Bronchus fibroblast of lung (primary cell): ENCODE data around the gene PPP2R5B. TPM values are rescaled to one million over a fixed set of nuclear protein-coding genes. Genes with fewer than 3 reads are reported as not detected.

Experiments
- total RNA-seq: library from RNA; depleted of rRNA; stranded (reverse); fragments of >200 nt; gene quantifications from 2 replicates; pipeline ENCODE4 v1.2.3, GENCODE V29; 2015

Gene PPP2R5B
- total RNA-seq: 14.1 and 16.6 TPM in 2 replicates

GRCh38 chr11:64923944-64924909, at the start of gene PPP2R5B:
Gene PPP2R5B, plus strand, starts transcription at chr11:64924689. Its CDS starts 1,046 bp downstream, at chr11:64925735.

GRCh38 chr11:64878494-64879243, 45.8 kb upstream of the PPP2R5B start, which contains the start of gene EHD1:
Gene EHD1, minus strand, starts transcription at chr11:64878621. Its CDS starts 157 bp downstream, at chr11:64878464.

GRCh38 chr11:64916775-64917662, 7.5 kb upstream of the PPP2R5B start, which contains the start of gene ATG2A:
Gene ATG2A, minus strand, starts transcription at chr11:64917209. Its CDS starts 74 bp downstream, at chr11:64917135.

GRCh38 chr11:64935359-64936081, 11.0 kb downstream of the PPP2R5B start, which contains the start of gene GPHA2:
Gene GPHA2, minus strand, starts transcription at chr11:64935893. Its CDS starts 433 bp downstream, at chr11:64935460.

GRCh38 chr11:64971421-64972233, 47.1 kb downstream of the PPP2R5B start, which contains the start of gene MAJIN:
Gene MAJIN, minus strand, starts transcription at chr11:64972108. Its CDS starts 12,703 bp downstream, at chr11:64959405.

Other genes starting within 250 kb of the PPP2R5B start
- gene NRXN2, start 201.5 kb upstream of the PPP2R5B start, total RNA-seq: 0.67 and 0.89 TPM in 2 replicates
- gene RASGRP2, start 180.5 kb upstream of the PPP2R5B start, total RNA-seq: under 0.01 and 0.15 TPM in 2 replicates
- gene PYGM, start 164.7 kb upstream of the PPP2R5B start, total RNA-seq: 0.17 and 0.30 TPM in 2 replicates
- 187 and 214 TPM in 2 replicates for gene SF1, start 146.1 kb upstream of the PPP2R5B start, total RNA-seq
- gene MAP4K2, start 121.5 kb upstream of the PPP2R5B start, total RNA-seq: 18.5 and 18.7 TPM in 2 replicates
- 20.8 and 22.2 TPM in 2 replicates for gene MEN1, start 114.1 kb upstream of the PPP2R5B start, total RNA-seq
- gene CDC42BPG, start 80.0 kb upstream of the PPP2R5B start, total RNA-seq: under 0.01 and 0.15 TPM in 2 replicates
- gene EHD1, start 46.1 kb upstream of the PPP2R5B start, total RNA-seq: 71.1 and 79.8 TPM in 2 replicates
- 18.3 and 20.3 TPM in 2 replicates for gene ATG2A, start 7.5 kb upstream of the PPP2R5B start, total RNA-seq
- gene GPHA2, start 11.2 kb downstream of the PPP2R5B start, total RNA-seq: not detected in 2 replicates
- gene MAJIN, start 47.4 kb downstream of the PPP2R5B start, total RNA-seq: not detected in 2 replicates
- 1.2 and 1.3 TPM in 2 replicates for gene BATF2, start 72.3 kb downstream of the PPP2R5B start, total RNA-seq
- gene ARL2, start 89.5 kb downstream of the PPP2R5B start, total RNA-seq: 229 and 233 TPM in 2 replicates
- gene SNX15, start 102.8 kb downstream of the PPP2R5B start, total RNA-seq: 17.5 and 22.9 TPM in 2 replicates
- gene SAC3D1, start 116.5 kb downstream of the PPP2R5B start, total RNA-seq: 25.7 and 27.9 TPM in 2 replicates
- 41.6 and 44.4 TPM in 2 replicates for gene NAALADL1, start 133.9 kb downstream of the PPP2R5B start, total RNA-seq
- 25.9 and 26.2 TPM in 2 replicates for gene CDCA5, start 159.4 kb downstream of the PPP2R5B start, total RNA-seq
- 77.6 and 78.8 TPM in 2 replicates for gene ZFPL1, start 159.5 kb downstream of the PPP2R5B start, total RNA-seq
- 270 and 312 TPM in 2 replicates for gene VPS51, start 171.5 kb downstream of the PPP2R5B start, total RNA-seq
- 42.4 and 52.0 TPM in 2 replicates for gene TM7SF2, start 187.2 kb downstream of the PPP2R5B start, total RNA-seq
- gene ZNHIT2, start 193.0 kb downstream of the PPP2R5B start, total RNA-seq: 11.7 and 14.8 TPM in 2 replicates
- 604 and 715 TPM in 2 replicates for gene FAU, start 197.4 kb downstream of the PPP2R5B start, total RNA-seq
- 63.9 and 72.0 TPM in 2 replicates for gene MRPL49, start 197.6 kb downstream of the PPP2R5B start, total RNA-seq
- 21.2 and 29.3 TPM in 2 replicates for gene SYVN1, start 209.8 kb downstream of the PPP2R5B start, total RNA-seq
- not detected in 2 replicates for gene SPDYC, start 245.5 kb downstream of the PPP2R5B start, total RNA-seq